GM12864 (cell line): ENCODE results near the gene CTDNEP1.

ENCODE experiments used
- DNase-seq: peaks from one replicate; pipeline ENCODE4 v3.0.0-alpha.2; 2011; ENCODE audit warnings: low read depth
- H3K4me3 ChIP-seq: 2 replicates; pipeline ENCODE4 v1.5.1; 2011; ENCODE audit warnings: mild to moderate bottlenecking, low read depth, low read length, control low read depth
- TF ChIP-seq, protein P1 (sequence below): IDR thresholded peaks from 2 replicates; pipeline ENCODE4 v1.5.1; 2011; ENCODE audit warnings: low read depth, mild to moderate bottlenecking, moderate library complexity, low read length, control low read depth, inconsistent platforms; ENCODE audit errors: missing control alignments

The CTDNEP1 gene

DNA sequence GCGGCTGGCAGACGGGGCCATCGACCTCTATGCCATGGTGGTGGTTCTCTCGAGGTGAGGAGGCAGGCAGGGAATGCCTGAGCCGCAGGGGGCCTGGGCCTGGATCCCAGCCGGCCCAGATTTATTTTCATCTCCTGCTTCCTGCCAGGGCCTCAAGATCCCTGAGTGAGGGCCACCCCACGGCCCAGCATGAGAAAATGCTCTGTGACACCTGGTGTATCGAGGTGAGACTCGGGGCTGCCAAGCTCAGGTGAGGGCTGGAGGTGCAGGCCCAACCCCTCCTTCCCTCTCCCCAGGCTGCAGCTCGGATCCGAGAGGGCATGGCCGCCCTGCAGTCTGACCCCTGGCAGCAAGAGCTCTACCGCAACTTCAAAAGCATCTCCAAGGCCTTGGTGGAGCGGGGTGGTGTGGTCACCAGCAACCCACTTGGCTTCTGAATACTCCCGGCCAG lies 26.8 kb downstream of the CTDNEP1 start:
- DNase-seq = no peak
- TF ChIP-seq, protein P1, sequence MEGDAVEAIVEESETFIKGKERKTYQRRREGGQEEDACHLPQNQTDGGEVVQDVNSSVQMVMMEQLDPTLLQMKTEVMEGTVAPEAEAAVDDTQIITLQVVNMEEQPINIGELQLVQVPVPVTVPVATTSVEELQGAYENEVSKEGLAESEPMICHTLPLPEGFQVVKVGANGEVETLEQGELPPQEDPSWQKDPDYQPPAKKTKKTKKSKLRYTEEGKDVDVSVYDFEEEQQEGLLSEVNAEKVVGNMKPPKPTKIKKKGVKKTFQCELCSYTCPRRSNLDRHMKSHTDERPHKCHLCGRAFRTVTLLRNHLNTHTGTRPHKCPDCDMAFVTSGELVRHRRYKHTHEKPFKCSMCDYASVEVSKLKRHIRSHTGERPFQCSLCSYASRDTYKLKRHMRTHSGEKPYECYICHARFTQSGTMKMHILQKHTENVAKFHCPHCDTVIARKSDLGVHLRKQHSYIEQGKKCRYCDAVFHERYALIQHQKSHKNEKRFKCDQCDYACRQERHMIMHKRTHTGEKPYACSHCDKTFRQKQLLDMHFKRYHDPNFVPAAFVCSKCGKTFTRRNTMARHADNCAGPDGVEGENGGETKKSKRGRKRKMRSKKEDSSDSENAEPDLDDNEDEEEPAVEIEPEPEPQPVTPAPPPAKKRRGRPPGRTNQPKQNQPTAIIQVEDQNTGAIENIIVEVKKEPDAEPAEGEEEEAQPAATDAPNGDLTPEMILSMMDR = no peak

DNA sequence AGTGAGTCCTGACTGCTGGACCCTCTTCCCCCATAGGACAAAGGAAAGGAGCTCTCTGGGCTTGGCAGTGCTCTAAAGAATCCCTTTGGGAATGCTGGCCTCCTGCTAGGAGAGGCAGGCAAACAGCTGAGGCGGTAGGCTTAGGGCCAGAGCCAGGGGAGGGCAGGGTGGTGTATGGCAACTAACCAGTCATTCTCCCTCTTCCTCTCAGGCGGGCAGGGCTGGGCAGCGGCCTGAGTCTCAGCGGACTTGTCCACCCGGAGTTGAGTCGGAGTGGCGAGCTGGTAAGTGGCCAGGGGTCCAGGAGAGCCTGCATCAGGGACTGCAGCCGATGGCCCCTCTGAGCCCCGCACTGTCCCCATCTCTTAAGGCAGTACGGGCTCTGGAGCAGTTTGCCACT lies 27.4 kb downstream of the CTDNEP1 start:
- H3K4me3 ChIP-seq = no peak overlapping the region
- TF ChIP-seq, protein P1 = no peak
- DNase-seq = no peak

More for the DNA sequence above, 26.8 kb downstream of the CTDNEP1 start:
- no peak overlapping the region for H3K4me3 ChIP-seq

DNA sequence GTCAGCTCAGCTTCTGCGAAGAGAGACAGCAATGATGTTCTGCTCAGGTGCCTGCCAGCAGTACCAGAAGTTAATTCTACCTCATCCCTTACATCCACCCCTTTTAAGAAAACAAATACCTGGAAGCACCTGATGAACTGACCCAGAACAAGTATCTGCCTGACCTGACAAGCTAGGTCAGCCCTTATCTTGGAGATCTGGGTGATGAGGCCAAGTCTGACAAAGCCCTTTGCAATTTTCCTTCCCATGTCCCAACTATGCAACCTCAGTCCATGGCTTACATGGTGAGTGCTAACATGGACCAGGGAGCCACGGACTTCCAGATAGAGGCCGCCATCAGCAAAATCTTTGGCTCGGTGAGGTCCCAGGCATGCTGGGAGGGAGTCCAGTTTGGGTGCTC lies 28.2 kb downstream of the CTDNEP1 start:
- TF ChIP-seq, protein P1 = no peak
- H3K4me3 ChIP-seq = no peak overlapping the region
- no peak for DNase-seq

DNA sequence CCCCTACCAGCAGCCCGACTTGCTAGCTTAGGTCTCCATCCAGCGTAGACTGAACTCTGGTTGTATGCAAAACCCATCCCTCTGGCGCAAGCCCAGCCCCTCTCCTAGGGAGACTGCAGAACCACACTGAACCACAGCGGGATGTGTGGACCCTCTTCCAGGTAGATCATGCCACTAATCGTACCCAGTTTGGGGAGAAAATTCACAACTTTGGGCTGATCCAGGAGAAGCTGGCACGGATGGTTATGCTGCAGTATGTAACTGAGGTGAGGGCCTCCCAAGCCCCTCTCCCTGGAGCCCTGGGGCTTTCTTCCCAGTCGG lies 28.6 kb downstream of the CTDNEP1 start:
- no peak overlapping the region for H3K4me3 ChIP-seq
- DNase-seq = no peak
- TF ChIP-seq, protein P1 = no peak

DNA sequence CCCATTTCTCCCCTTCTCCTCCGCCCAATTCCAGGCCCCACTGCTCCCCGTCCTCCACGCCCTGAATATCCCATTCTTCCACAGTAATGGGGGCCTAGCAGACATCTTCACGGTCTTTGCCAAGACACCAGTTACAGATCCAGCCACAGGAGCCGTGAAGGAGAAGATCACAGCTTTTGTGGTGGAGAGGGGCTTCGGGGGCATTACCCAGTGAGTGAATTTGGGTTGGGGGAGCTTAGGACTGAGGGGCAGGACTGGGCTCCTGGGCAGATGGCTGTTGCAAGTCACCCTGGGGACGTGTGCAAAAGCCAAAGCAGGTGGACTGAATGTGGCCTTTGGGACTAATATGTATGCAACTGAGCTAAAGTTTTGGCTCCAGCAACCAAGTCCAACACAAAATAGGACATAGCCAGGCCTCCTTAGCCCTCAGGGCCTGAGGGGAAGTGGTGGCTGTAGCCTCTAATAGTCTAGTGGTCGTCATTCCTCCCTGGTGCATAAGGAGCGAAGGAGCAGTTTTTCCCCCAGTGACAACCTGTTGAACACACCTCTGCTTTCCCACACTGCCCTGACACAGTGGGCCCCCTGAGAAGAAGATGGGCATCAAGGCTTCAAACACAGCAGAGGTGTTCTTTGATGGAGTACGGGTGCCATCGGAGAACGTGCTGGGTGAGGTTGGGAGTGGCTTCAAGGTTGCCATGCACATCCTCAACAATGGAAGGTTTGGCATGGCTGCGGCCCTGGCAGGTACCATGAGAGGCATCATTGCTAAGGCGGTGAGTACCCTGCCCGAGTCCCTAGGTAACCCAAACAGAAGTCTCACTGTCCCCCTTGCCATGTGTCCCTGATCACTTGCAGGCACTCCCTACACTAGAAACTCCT lies 29.2 kb downstream of the CTDNEP1 start:
- H3K4me3 ChIP-seq = no peak overlapping the region
- DNase-seq = no peak
- TF ChIP-seq, protein P1 = no peak

DNA sequence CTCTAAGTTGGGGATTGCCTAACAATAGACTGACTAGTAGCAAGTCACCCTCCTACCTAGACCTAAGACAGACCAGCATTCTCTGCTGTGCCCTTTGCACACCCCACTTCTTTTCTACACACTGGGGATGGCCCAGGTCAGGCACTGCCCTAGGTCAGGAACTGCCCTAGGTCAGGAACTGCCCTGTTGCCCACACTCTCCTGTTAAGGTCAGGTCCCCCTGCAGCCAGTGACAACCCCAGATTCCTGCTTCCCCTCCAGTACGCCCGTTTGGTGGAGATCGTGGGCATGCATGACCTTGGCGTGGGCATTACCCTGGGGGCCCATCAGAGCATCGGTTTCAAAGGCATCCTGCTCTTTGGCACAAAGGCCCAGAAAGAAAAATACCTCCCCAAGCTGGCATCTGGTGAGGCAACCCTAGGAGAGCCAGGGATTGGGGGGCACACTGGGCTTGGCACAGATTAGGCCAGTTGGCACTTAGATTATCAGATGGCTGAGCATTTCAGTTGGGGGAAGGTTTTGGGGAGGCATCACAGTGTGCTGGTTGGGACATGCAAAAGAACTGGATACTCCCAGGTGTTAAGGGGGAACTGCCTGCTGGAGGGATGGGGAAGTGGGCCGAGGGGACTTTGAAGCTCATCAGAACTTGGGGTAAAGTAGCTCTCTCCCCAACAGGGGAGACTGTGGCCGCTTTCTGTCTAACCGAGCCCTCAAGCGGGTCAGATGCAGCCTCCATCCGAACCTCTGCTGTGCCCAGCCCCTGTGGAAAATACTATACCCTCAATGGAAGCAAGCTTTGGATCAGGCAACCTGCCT lies 30.0 kb downstream of the CTDNEP1 start:
- TF ChIP-seq, protein P1 = no peak
- no peak for DNase-seq
- H3K4me3 ChIP-seq = no peak overlapping the region
